Endometrial microvascular endothelial cells (primary cell): ENCODE measurements around the gene TESK2. TPM values are rescaled to one million over a fixed set of nuclear protein-coding genes. Genes with fewer than 3 reads are reported as not detected.
"Not testable (repeated sequence)": the region's sequence is repeated elsewhere in the genome, so short reads cannot be mapped to it uniquely, and the experiment has no call there.

Source experiments
- in situ Hi-C: cut with HindIII; loops from 2 replicates; pipeline ENCODE4 v1.10.0; 2017; ENCODE audit warnings: low sequenced_read_pairs, low pct_unique_long_range_greater_than_20kb; ENCODE audit errors: inconsistent ontology term
- total RNA-seq: library from RNA; depleted of rRNA; stranded (reverse); fragments of >200 nt; gene quantifications from one replicate; pipeline ENCODE4 v1.2.3, GENCODE V29; 2015; ENCODE audit errors: inconsistent ontology term

Gene TESK2
- total RNA-seq, 1 donor from 2014 or later = 0.37 TPM

GRCh38 chr1:45393718-45394302 lies 97.2 kb downstream of the TESK2 start:
- in situ Hi-C loops = no loop called here

GRCh38 chr1:45386219-45386618 lies 104.7 kb downstream of the TESK2 start:
- in situ Hi-C loops = no loop called here

- in situ Hi-C loops = no loop called here
These were observed 105.7 kb downstream of the TESK2 start for GRCh38 chr1:45385302-45385701.

- in situ Hi-C loops = not testable (repeated sequence)
These were observed 106.8 kb downstream of the TESK2 start for GRCh38 chr1:45384213-45384612.

GRCh38 chr1:45383191-45383590 lies 107.8 kb downstream of the TESK2 start:
- in situ Hi-C loops = no loop called here

- in situ Hi-C loops = no loop called here
These were observed 109.7 kb downstream of the TESK2 start for GRCh38 chr1:45381243-45381642.

- in situ Hi-C loops = no loop called here
These were observed 110.2 kb downstream of the TESK2 start for GRCh38 chr1:45380730-45381129.

- in situ Hi-C loops = no loop called here
These were observed 110.8 kb downstream of the TESK2 start for GRCh38 chr1:45380125-45380524.

- in situ Hi-C loops = no loop called here
These were observed 111.4 kb downstream of the TESK2 start for GRCh38 chr1:45379524-45379923.

GRCh38 chr1:45378184-45378583 lies 112.8 kb downstream of the TESK2 start:
- in situ Hi-C loops = no loop called here

GRCh38 chr1:45375104-45376090 lies 115.6 kb downstream of the TESK2 start:
- in situ Hi-C loops = no loop called here

- in situ Hi-C loops = no loop called here
These were observed 117.4 kb downstream of the TESK2 start for GRCh38 chr1:45373573-45373972.

- in situ Hi-C loops = no loop called here
These were observed 120.4 kb downstream of the TESK2 start for GRCh38 chr1:45370575-45370974.

- in situ Hi-C loops = no loop called here
These were observed 125.9 kb downstream of the TESK2 start for GRCh38 chr1:45365051-45365450.

GRCh38 chr1:45364294-45364693 lies 126.7 kb downstream of the TESK2 start:
- in situ Hi-C loops = no loop called here

- in situ Hi-C loops = not testable (repeated sequence)
These were observed 130.0 kb downstream of the TESK2 start for GRCh38 chr1:45360981-45361380.

- in situ Hi-C loops = no loop called here
These were observed 131.0 kb downstream of the TESK2 start for GRCh38 chr1:45359882-45360513.

GRCh38 chr1:45356186-45356585 lies 134.8 kb downstream of the TESK2 start:
- in situ Hi-C loops = no loop called here

- in situ Hi-C loops = no loop called here
These were observed 135.3 kb downstream of the TESK2 start for GRCh38 chr1:45355683-45356082.

GRCh38 chr1:45354838-45355237 lies 136.1 kb downstream of the TESK2 start:
- in situ Hi-C loops = no loop called here
